EH (cell line): ENCODE measurements around the gene GFPT1.
A peak's percentile ranks its signal among the peaks of the same experiment; 100 is the strongest.

Experiments used
- DNase-seq: peaks from one replicate; pipeline ENCODE4 v3.0.0-alpha.2; 2015; ENCODE audit warnings: low read depth

GFPT1 gene

GRCh38 chr2:69316550-69316949 is 70.5 kb downstream of the GFPT1 start:
- DNase-seq = no peak

DNA sequence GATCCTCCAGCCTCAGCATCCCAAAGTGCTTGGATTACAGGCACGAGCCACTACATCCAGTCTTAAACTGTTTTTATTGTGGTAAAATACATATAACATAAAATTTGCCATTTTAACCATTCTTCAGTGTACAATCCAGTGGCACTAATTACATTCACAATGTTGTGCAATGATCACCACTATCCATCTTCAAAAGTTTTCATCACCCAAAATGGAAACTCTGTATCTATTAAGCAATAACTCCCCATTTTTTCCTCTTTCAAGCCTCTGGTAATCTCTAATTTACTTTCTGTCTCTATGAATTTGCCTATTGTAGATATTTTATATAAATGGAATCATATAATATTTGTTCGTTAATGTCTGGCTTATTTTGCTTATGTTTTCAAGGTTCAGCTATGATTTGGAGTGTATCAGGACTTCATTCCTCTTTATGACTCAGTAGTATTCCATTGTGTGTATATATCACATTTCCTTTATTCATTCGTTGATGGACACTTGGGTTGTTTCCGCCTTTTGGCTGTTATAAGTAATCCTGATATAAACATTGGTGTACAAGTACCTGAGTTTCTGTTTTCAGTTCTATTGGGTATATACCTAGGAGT is 71.8 kb downstream of the GFPT1 start:
- DNase-seq = no peak

DNA sequence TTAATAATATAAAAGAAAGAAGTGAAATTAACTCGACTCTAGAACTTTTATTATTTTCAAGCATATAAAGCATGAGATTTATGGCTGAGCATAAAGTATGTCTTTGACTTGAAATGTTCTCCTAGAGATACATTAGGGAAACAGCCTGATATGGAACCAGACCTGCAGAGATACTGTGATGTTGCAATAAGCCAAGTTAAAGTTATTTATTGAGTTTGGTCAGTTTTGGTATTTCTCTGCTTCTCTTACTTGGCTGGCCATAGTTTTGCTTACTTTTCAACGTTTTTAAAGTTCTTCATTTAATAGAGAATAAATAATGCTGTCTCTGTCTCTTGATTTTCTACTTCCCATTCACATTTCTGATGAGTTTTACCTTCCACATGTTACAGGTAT is 76.0 kb downstream of the GFPT1 start:
- no peak for DNase-seq

GRCh38 chr2:69310111-69311023 is 76.7 kb downstream of the GFPT1 start:
- DNase-seq = no peak

GRCh38 chr2:69309351-69310110 is 77.5 kb downstream of the GFPT1 start:
- DNase-seq = peak; percentile 64

GRCh38 chr2:69308338-69308737 is 78.7 kb downstream of the GFPT1 start:
- no peak for DNase-seq

DNA sequence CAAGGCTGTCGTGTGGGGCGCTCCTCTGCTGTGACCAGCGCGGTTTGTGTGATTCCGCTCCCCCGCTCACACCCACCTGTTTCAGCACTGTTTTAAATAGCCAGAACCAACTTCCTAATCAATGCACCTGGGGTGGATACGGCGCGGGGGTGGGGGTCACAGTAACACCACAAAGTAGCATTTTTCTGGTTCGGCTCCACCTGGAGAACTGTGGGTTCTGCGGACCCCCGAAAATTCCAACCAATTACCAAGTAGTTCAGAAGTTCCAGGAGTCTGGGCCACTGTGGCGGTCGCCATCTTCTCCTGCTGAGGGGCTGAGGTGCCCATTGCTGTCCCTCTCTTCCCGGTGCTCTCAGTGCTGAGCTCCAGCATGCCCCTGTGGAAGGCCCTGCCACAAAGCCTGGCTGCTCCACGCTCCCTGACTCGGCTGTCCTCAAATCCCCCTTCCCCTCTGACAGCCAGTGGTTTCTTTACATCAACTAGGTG is 79.4 kb downstream of the GFPT1 start:
- DNase-seq = no peak

DNA sequence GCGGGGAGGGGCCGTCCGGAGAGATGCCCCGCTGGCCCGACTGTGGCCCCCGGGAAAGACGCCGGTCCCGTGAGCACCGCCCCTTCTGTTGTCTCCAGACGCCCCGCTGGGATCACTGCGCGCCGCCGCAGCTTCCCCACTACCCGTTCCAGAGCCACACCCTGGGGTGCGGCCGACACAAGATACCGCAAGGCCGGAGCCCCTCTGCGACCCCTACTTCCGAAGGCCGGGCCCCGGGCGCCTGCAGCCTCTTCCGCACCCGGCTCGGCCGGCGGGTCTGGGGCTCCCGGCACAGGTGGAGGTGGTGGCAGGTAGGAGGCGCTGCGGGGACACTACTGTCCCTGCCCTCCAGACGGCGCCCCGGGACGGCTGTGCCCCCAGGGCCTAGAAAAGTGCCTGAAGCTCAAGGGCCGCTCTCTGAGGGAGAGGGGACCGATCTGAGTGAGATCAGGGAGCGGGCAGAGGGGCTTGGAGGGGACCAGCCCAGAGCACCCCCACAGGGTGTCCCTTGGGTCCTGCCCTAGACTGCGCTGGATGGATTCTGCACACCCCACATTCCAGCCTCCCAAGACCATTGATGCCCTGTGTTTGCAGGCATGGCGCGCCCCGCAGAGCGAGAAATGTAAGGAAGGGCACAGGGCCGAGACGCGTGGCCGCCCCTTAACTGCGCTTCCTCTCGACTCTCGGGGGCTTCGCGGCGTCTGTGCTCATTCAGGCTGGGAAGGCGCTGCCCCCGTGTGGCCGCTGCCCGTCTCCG is 80.0 kb downstream of the GFPT1 start:
- peak; percentile 85 for DNase-seq

- DNase-seq = peak; percentile 18
Measured at GRCh38 chr2:69306393-69306821, 80.6 kb downstream of the GFPT1 start.

DNA sequence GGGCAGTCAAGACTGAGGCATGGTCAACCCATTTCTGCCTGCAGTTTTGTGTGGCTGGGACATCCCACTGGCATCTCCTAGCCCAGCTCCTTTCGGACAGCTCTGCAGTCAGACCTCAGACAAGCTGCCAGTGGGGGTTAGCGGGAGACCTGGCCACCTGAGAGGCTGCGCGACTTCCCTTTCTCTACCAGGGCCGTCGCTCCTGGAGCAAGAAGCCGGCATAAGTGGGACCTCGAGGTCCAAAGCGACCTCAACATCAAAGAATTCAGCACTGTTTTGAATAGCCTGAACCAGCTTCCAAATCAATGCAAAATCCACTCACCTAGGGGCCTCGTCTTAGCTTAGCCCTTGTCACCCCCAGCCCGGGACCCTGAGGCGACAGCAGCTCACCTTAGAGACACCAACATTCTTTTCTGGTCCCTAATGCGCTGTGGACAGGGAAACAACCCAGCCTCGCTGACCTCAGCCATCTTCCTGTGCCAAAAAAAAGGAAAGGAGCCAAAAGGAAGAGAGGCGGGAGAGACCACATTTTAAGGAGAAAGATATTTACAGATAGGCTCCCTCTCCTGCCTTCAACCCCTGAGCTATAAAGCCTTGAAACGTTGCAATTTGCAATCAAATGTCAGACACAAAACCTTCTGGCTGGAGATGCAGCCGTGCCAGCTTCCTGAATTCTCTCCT is 81.2 kb downstream of the GFPT1 start:
- peak; percentile 28 for DNase-seq

DNA sequence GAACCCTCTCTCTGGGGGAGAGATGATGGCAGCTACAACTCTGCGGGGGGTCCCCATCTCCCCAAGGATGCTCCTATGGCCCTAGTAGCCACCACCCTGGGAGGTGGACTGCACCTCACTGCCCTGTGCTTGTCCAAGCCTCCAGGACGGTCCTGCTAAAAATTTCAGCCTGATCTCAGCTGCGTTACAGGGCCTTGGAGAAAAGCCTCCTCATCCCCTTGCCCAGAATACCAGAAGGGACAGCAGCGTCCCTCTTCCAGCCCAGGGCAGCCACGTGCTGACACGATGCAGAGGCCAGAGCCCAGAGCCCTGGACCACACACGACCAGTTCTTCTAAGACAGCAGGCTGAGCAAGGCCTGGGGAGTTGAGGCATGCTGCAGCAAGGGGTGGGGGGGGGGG is 81.9 kb downstream of the GFPT1 start:
- no peak for DNase-seq

GRCh38 chr2:69304656-69305055 is 82.4 kb downstream of the GFPT1 start:
- DNase-seq = no peak

- no peak for DNase-seq
Measured at GRCh38 chr2:69300650-69301049, 86.4 kb downstream of the GFPT1 start.

DNA sequence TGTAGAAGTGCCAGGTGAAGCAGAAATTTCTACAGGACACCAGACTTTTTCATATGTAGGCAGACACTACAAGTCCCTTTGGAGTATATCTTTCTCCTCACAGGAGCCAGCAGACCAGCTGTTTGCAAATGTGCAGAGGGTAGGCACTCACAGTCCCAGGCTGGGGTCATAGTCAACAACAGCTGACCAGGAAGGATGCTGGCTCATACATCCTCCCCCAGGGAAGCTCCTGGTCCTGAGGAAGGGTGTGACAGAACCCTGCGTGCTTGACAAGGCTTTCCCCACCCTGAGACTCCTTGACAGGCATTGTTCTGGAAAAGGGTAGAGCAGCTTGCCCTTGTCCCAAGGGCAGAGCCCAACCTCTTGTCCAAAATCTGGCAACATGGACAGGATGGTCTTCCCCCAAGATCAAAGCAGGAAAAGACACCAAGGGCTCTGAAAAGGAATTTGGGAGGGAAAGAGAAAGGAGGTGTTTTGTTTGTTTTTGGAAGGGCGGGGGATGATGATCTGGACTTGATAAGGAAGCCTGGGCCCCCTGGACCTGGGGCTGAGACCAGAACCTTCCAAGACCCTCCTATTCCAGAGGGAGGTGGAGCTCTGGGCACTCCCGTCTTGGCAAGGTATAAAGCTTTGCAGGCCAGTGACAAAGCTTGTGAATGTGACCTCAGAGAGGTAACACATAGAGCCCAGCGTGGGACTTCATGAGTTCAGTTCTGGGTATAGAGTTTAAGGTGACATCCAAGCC is 87.1 kb downstream of the GFPT1 start:
- DNase-seq = no peak

DNA sequence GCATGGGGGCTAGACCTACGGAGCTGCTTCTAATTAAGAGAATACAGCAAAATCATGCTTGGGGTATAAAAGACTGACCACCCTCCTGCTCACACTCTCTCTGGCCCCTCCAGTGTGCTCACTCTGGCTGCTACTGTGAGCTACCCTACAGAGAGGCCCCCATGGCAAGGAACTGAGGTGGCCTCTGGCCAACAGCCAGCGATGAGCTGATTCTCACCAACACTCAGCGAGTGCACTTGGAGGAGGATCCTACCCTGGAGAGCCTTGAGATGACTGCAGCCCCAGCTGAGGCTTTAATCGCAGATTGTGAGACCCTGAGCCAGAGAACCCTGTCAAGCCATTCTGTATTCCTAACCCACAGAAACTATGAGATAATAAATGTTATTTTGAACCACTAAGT is 88.2 kb downstream of the GFPT1 start:
- peak; percentile 78 for DNase-seq

- DNase-seq = peak; percentile 97
Measured at GRCh38 chr2:69298261-69298660, 88.8 kb downstream of the GFPT1 start.

DNA sequence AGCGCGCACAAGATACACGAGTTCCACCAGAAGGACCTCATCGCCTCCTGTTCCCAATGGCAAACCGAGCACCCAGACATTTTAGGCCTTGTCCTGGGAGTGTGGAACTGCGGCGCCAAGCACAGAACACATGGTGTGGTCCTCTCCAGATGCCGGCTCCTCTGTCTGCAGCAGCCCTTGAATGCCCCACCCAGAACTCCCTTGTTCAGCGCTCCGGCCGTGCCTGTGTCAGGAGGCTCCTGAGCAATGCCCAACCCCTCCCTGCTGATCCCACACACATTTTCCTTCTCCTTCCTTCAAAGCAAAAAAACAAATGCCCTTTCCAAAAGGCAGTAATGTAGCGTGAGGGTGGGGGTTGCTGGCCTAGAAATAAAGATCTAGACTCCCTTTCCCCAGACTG is 89.8 kb downstream of the GFPT1 start:
- DNase-seq = no peak

- DNase-seq = no peak
Measured at GRCh38 chr2:69296421-69296820, 90.6 kb downstream of the GFPT1 start.

DNA sequence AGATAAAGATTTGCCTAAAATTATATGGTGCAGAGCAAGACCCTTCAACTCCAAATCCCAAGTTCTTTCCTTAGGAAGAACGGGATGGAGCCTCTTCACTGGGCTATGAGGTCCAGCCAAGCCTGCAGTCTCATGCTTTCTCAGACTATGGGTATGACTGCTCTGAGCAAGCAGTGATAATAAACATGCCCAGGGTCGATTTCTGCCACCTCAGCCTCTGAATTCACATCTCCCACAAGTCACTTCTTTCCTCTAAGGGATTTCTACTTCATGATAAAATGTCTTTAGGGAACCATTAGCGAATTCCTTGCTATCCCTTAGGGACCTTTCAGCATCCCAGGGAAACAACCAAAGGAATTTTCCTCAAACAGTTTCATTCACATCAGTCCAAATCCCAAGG is 94.8 kb downstream of the GFPT1 start:
- DNase-seq = peak; percentile 28

DNA sequence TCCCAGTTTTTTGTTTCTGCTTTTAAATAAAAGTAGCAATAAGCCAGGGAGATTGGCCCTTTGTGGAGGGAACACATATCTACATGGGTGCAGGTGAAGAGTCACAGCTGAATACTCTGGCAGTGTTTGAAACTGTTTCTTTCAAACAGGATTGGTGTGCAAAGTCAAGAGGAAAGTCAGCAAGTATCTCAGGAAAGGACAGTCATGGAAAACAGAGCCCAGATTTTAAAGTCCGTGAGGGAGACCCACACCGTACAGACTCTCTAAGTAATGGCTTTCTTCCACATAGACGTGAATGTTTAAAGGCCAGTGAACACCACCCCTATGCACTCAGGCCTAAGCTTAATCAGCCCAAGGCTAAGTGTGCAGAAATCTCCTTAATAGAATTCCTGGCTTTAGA is 95.3 kb downstream of the GFPT1 start:
- no peak for DNase-seq
